Small intestine (tissue), 7 donors: ENCODE data around the gene TMEM79. TPM values are rescaled to one million over a fixed set of nuclear protein-coding genes. Genes with fewer than 3 reads are reported as not detected.

ENCODE experiments used
- DNase-seq, 2 donors: peaks; one replicate each; pipeline versions ENCODE4 v3.0.0 to v3.0.0-alpha.2; 2013
- FAIRE-seq: peaks from 2 replicates; lab custom pipeline; 2012; peaks lifted over from hg19 to GRCh38; lab: Jason Lieb, UNC
- H3K27ac ChIP-seq, 3 donors: one replicate each; pipeline ENCODE4 v1.5.1; 2013; ENCODE audit warnings: low read length in 2 of 3, mild to moderate bottlenecking in 2 of 3, control low read depth in 1 of 3, inconsistent platforms in 1 of 3, low read depth in 1 of 3, moderate library complexity in 1 of 3
- H3K27me3 ChIP-seq, 3 donors: one replicate each; pipeline ENCODE4 v1.6.1; 2013; ENCODE audit warnings: low read length in 3 of 3, inconsistent platforms in 1 of 3; ENCODE audit not compliant: control insufficient read depth in 3 of 3, insufficient read depth in 3 of 3
- H3K36me3 ChIP-seq, 3 donors: one replicate each; pipeline ENCODE4 v1.6.1; 2013; ENCODE audit warnings: low read length in 3 of 3, inconsistent platforms in 1 of 3, low read depth in 1 of 3, mild to moderate bottlenecking in 1 of 3, moderate library complexity in 1 of 3; ENCODE audit not compliant: control insufficient read depth in 3 of 3, insufficient read depth in 2 of 3
- H3K4me1 ChIP-seq, 3 donors: one replicate each; pipeline ENCODE4 v1.6.1; 2013; ENCODE audit warnings: low read length in 2 of 3, inconsistent platforms in 1 of 3, low read depth in 1 of 3, mild to moderate bottlenecking in 1 of 3, moderate library complexity in 1 of 3; ENCODE audit not compliant: control insufficient read depth in 3 of 3, insufficient read depth in 2 of 3
- H3K4me3 ChIP-seq, 3 donors: one replicate each; pipeline ENCODE4 v1.5.1; 2013; ENCODE audit warnings: low read length in 3 of 3, control low read depth in 1 of 3, inconsistent platforms in 1 of 3, low read depth in 1 of 3, mild to moderate bottlenecking in 1 of 3, moderate library complexity in 1 of 3
- H3K9me3 ChIP-seq, 2 donors: one replicate each; pipeline ENCODE4 v1.6.1; 2013; ENCODE audit warnings: low read depth in 1 of 2, low read length in 1 of 2; ENCODE audit not compliant: control insufficient read depth in 2 of 2, insufficient read depth in 1 of 2
- WGBS, 3 donors: extraction: QIAGEN DNeasy Blood & Tissue Kit; methylation state at CpG; one replicate each; pipeline ENCODE4 v1.1.7; 2013; 5-methylcytosine and 5-hydroxymethylcytosine counted together
- polyA plus RNA-seq, 4 donors: library from polyadenylated mRNA; stranded (reverse) in 3 of 4; unstranded in 1 of 4; fragments of 200-250 nt in 3 of 4; fragments of 120-200 nt in 1 of 4; gene quantifications; one replicate each; pipeline versions ENCODE4 v1.2.1 to v1.2.3, GENCODE V29; 2013
- donor health status: healthy with polysubstance abuse.
- donor health status: control.
- donor health status: control.
- donor health status: Bipolar disorder and iron deficiency.
- donor health status: healthy.

The TMEM79 gene
- polyA plus RNA-seq, 4 donors, result 2.2 to 8.3 (median 4.6) TPM

DNA sequence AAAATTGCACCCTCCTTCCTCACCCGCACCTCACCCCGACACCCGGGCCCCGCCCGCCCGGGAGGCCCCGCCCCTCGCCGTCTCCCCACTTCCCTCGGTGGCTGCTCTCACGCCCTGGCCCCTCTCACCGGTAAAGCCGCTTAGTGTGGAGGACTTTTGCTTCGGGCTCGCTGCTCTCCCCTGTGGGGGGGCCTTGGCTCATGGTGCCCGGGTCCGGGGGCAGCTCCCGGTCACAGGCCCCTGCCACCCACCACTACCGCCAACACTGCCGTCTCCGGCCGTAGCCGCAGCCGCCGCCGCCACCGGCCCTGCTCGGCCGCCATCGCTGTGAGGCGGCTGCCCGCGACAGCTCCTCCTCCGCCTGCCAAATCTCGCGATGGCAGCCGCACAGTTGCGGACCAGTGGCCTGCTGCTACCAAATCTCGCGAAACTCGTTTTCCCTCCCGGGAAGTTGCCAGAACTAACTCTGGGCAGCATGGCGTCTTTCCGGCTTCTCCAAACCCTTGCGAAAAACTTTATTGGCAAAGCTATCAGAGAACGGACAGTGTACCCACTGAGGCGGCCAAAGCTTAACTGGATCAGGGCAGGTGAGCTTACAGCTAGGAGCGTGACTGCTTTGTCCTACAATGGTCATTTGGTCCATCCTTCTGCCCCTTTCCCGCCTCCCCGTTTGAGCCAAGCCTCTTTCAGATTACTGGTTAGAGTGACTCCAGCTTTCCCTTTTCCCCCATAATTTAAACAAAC is 1.5 kb upstream of the TMEM79 start, which contains the start of gene SMG5:
Gene SMG5, minus strand, starts transcription at position 347 of the 744 bp plus-strand sequence. Its CDS starts 145 bp downstream, at position 202.
- WGBS, 3 donors, result 0 to 1% (median 1%) methylated on average over 46 to 50 of the region's 50 CpGs
- DNase-seq (peak; percentile 99), FAIRE-seq (no peak)
- peak within 1 kb of the TSS; percentile 88 to 95 (median 91) for H3K27ac ChIP-seq
- no peaks in the 10 kb centered on the region for H3K27me3 ChIP-seq
- H3K4me3 ChIP-seq, result peak within 1 kb of the TSS; percentile 58 to 89 (median 78)
- H3K36me3 ChIP-seq, result peaks cover 0 to 36% (median 13%) of the 10 kb centered on the region in 3 donors
- peaks cover 4 to 31% (median 5%) of the 10 kb centered on the region in 3 donors for H3K4me1 ChIP-seq
- no peaks in the 10 kb centered on the region for H3K9me3 ChIP-seq

GRCh38 chr1:156283521-156283920 is 604 bp upstream of the TMEM79 start:
- peak overlapping the region in 1 of 3 donors; percentile 80 for H3K27ac ChIP-seq
- 60 to 77% (median 65%) methylated on average over 1 of the region's 1 CpG for WGBS, 3 donors
- no peak for FAIRE-seq

GRCh38 chr1:156284757-156285156 is 632 bp downstream of the TMEM79 start:
- peaks cover 0 to 28% (median 3%) of the 10 kb centered on the region in 3 donors for H3K36me3 ChIP-seq
- no peak overlapping the region for H3K4me3 ChIP-seq
- no peaks in the 10 kb centered on the region for H3K27me3 ChIP-seq
- FAIRE-seq, result no peak
- H3K9me3 ChIP-seq, result no peaks in the 10 kb centered on the region
- no peak overlapping the region for H3K27ac ChIP-seq
- no peak for DNase-seq
- 69 to 90% (median 84%) methylated on average over 4 of the region's 4 CpGs for WGBS, 3 donors
- H3K4me1 ChIP-seq, result peaks cover 4 to 31% (median 5%) of the 10 kb centered on the region in 3 donors

More at GRCh38 chr1:156283521-156283920, 604 bp upstream of the TMEM79 start:
- Histone ChIP-seq H3K4me3 (peak overlapping the region; percentile 32 to 89 (median 78)), H3K4me1 (peaks cover 4 to 31% (median 5%) of the 10 kb centered on the region in 3 donors), H3K36me3 (peaks cover 0 to 31% (median 5%) of the 10 kb centered on the region in 3 donors), H3K9me3 (no peaks in the 10 kb centered on the region), H3K27me3 (no peaks in the 10 kb centered on the region)
- no peak for DNase-seq

- Histone ChIP-seq H3K27me3 (no peaks in the 10 kb centered on the region), H3K27ac (no peak overlapping the region), H3K36me3 (peaks cover 0 to 24% (median 0%) of the 10 kb centered on the region in 3 donors), H3K4me3 (no peak overlapping the region), H3K9me3 (no peaks in the 10 kb centered on the region), H3K4me1 (peaks cover 4 to 31% (median 5%) of the 10 kb centered on the region in 3 donors)
- DNase-seq (no peak), FAIRE-seq (no peak)
- 93 to 96% (median 95%) methylated on average over 20 to 21 of the region's 21 CpGs for WGBS, 3 donors
These were observed 1.3 kb downstream of the TMEM79 start for GRCh38 chr1:156285437-156285836.

- peaks cover 0 to 24% (median 0%) of the 10 kb centered on the region in 3 donors for H3K36me3 ChIP-seq
- no peaks in the 10 kb centered on the region for H3K27me3 ChIP-seq
- peaks cover 2 to 30% (median 3%) of the 10 kb centered on the region in 3 donors for H3K4me1 ChIP-seq
- 92 to 94% (median 93%) methylated on average over 8 of the region's 8 CpGs for WGBS, 3 donors
- DNase-seq, result no peak
- no peak overlapping the region for H3K4me3 ChIP-seq
- no peak overlapping the region for H3K27ac ChIP-seq
- H3K9me3 ChIP-seq, result no peaks in the 10 kb centered on the region
- no peak for FAIRE-seq
These were observed 1.9 kb downstream of the TMEM79 start for GRCh38 chr1:156286061-156286460.

DNA sequence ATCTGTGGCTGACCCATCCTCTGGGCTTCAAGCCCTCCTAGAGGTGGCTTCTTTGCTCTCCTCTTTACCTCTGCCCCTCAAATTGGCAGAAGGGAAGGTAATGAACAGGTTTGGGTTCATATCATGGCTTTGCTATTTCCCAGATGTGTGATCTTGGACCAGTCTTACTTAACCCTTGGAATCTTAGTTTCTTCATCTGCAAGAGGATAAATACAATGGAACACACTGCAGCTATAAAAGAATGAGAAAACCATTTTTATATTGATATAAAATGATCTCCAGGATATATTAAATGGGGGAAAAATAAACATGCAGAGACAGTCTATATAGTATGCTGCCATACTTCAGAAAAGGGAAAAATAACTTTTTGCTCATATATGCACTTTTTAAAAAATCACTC is 5.7 kb downstream of the TMEM79 start:
- peaks cover 0 to 21% (median 0%) of the 10 kb centered on the region in 3 donors for H3K4me1 ChIP-seq
- no peak for DNase-seq
- no peaks in the 10 kb centered on the region for H3K9me3 ChIP-seq
- H3K27me3 ChIP-seq, result no peaks in the 10 kb centered on the region
- peaks cover 0 to 50% (median 0%) of the 10 kb centered on the region in 3 donors for H3K36me3 ChIP-seq
- FAIRE-seq, result no peak
- H3K4me3 ChIP-seq, result no peak overlapping the region
- no peak overlapping the region for H3K27ac ChIP-seq

- FAIRE-seq (no peak), DNase-seq (peak; percentile 94 to 96)
- H3K4me3 ChIP-seq, result peak overlapping the region in 2 of 3 donors; percentile 26 to 49
- peaks cover 0 to 35% (median 0%) of the 10 kb centered on the region in 3 donors for H3K36me3 ChIP-seq
- no peaks in the 10 kb centered on the region for H3K27me3 ChIP-seq
- H3K27ac ChIP-seq, result peak overlapping the region; percentile 33 to 78 (median 75)
- WGBS, 3 donors, result 12 to 26% (median 20%) methylated on average over 37 of the region's 37 CpGs
- H3K4me1 ChIP-seq, result peaks cover 0 to 23% (median 0%) of the 10 kb centered on the region in 3 donors
- no peaks in the 10 kb centered on the region for H3K9me3 ChIP-seq
These were observed 7.3 kb downstream of the TMEM79 start for GRCh38 chr1:156291226-156292061.

- no peak overlapping the region for H3K4me3 ChIP-seq
- peaks cover 0 to 23% (median 0%) of the 10 kb centered on the region in 3 donors for H3K4me1 ChIP-seq
- DNase-seq (no peak), FAIRE-seq (no peak)
- no peaks in the 10 kb centered on the region for H3K27me3 ChIP-seq
- peaks cover 0 to 35% (median 0%) of the 10 kb centered on the region in 3 donors for H3K36me3 ChIP-seq
- H3K27ac ChIP-seq, result no peak overlapping the region
- 87 to 90% (median 89%) methylated on average over 8 of the region's 8 CpGs for WGBS, 3 donors
- no peaks in the 10 kb centered on the region for H3K9me3 ChIP-seq
These were observed 8.9 kb downstream of the TMEM79 start for GRCh38 chr1:156293098-156293434.
